Right renal cortex interstitium (tissue), 3 donors: ENCODE data around the gene ALX1. TPM values are rescaled to one million over a fixed set of nuclear protein-coding genes. Genes with fewer than 3 reads are reported as not detected.

Experiments
- DNase-seq, 3 donors: peaks; one replicate each; pipeline ENCODE4 v3.0.0-alpha.2; 2013; ENCODE audit warnings: low read depth in 3 of 3, low spot score in 2 of 3
- polyA plus RNA-seq, 3 donors: library from polyadenylated mRNA; unstranded; fragments of 120-200 nt; gene quantifications; one replicate each; pipeline ENCODE4 v1.2.1, GENCODE V29; 2013; ENCODE audit not compliant: insufficient read length in 3 of 3

ALX1 gene
- polyA plus RNA-seq: 10 to 100 TPM; 33.4 to 53.7 (median 35.3) TPM

- no peak for DNase-seq
Measured at GRCh38 chr12:85280165-85280983, at the start of gene ALX1. Gene ALX1 (plus strand): TSS chr12:85280220. CDS start chr12:85280262, 42 bp downstream.

GRCh38 chr12:85237327-85237726, 42.7 kb upstream of the ALX1 start:
- DNase-seq: no peak

DNA sequence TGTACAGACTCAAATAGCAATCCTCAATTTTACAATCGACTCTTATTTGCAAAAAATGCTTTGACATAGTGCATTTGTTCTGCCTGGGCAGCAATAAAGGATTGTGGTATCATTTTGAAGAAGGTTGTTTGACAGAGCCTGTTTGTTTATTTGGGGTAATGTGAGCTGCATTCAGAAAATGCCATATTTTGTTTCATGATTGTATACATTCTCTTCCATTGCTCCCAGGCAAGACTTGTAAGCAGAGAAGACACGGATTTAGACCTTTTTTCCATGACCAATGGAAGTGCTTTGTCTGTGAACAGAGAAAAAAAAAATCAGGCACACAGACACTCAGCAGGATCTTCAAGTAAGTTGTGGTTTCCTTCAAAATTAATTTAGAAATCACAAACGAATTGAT, 35.5 kb upstream of the ALX1 start:
- no peak for DNase-seq

DNA sequence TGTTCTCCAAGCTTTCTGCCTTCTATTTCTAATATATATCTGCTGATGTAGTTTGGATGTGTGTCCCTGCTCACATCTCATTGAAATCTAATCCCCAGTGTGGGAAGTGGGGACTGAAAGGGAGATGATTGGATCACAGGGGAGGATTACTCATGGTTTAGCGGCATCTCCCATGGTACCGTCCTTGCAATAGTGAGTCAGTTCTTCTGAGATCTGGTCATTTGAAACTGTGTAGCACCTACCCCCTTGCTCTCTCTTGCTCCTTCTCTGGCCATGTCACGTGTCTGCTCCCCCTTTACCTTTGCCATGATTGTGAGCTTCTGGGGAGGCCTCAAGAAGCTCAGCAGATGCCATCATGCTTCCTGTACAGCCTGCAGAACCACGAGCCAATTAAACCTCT, 26.2 kb upstream of the ALX1 start:
- DNase-seq: no peak

- DNase-seq: no peak
Measured at GRCh38 chr12:85257671-85258070, 22.3 kb upstream of the ALX1 start.

DNA sequence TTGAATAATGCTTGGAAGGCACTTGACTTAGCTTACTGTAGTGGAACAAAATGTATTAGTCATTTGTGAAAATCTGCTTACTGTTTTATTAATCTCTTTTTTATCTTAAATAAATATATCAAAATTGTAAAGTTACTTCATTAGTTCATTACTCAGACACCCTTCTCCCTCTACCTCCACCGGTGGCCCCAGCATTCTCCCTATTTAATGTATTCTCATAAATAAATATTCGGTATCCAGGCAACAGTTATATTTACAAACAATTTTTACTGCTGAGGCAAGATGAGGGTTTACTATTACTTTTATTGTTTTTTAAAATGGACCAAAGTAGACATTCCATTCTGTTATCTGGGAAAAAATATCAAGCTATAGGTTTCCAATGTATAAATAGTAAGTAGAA, 19.6 kb upstream of the ALX1 start:
- no peak for DNase-seq

DNA sequence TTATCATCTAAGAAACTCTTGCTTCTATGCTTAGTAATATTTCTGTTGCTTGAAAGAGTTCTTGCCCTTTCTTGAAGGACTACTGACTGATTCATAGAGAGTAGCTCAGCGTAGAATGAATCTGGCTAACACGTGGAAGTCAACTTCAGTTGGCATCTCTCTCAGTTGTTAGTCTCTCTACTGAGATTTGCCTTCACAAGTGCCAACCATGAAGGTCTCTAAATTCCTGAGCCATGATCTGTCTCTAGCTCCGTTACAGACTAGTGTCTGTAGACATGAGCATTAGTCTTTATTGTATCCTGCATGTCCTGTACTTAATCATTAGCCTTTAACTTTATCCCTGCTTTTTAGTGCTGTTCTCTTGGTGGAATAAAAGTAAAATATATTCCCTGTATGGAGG, 19.1 kb upstream of the ALX1 start:
- DNase-seq: no peak

GRCh38 chr12:85266356-85266755, 13.7 kb upstream of the ALX1 start:
- no peak for DNase-seq

GRCh38 chr12:85273381-85274314, 6.4 kb upstream of the ALX1 start:
- no peak for DNase-seq

GRCh38 chr12:85274315-85274651, 5.7 kb upstream of the ALX1 start:
- DNase-seq: no peak

DNA sequence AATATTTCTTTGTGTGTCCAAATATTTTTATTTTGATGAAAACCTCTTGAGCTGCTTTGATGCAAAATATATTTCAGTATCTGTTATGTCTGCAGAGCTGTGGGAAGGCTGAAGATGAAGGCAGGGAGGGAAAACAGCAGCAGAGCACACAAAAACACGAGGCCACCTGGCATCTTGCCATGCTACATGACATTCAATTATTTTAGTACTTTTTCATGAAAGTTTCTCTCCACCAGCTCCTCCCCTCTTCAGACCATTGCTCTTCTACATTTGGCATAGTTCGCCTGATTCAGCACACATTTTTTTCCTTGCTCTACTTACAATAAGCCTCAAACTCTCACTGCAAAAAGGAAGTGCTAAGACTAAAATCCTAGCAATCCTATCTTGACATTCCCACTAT, 4.6 kb upstream of the ALX1 start:
- no peak for DNase-seq

DNA sequence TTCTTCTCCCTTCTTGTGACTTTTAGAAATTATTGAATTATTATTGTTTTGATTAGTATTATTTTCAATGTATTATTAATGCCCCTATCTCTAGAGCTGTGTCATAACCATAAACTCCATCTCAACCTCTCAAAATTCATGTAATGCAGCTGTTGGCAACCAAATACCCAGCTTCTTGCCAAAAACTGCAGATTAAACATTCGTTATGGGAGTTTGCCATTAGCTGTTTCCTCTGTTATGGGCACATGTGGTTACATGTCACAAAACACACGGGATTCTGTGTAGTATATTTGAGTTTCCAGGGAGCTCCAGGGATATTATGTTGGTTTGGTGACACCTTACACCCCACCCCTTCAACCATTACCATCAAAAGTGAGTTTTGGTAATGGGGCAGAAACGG, 2.8 kb upstream of the ALX1 start:
- DNase-seq: no peak

DNA sequence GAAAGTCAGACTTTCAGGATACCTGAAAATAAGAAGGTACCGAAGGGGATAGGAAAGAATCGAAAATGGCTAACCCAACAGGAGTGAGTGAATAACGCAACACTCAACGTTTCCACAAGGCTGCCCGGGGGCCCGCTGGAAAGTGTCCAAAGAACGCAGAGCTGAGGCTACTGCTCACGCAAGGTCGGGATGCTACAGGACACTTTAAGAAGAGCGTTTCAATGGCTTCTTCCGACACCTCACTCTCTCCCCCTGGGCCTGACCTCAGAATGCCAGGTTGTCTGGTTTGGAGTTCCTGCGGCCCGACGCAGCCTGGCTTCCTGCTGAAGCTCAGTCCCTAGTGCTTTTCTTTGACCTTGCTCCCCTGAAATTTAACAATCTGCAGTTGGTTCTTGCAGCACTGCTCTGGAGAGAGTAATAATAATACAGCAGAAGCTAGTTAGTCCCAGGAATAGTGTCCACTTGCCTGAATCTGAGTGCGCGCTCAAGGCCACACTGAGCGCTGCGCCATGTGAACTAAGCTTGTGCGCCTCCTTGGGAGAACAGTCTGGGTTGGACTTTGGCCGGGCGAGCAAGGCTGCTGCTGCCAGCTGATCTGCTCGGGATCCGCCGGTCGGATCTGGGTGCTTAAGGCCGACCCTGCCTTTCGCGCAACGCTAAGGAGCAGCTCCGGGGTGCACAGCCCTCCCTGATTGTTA, 2.0 kb upstream of the ALX1 start:
- DNase-seq: no peak

GRCh38 chr12:85278598-85279448, 1.2 kb upstream of the ALX1 start:
- no peak for DNase-seq

DNA sequence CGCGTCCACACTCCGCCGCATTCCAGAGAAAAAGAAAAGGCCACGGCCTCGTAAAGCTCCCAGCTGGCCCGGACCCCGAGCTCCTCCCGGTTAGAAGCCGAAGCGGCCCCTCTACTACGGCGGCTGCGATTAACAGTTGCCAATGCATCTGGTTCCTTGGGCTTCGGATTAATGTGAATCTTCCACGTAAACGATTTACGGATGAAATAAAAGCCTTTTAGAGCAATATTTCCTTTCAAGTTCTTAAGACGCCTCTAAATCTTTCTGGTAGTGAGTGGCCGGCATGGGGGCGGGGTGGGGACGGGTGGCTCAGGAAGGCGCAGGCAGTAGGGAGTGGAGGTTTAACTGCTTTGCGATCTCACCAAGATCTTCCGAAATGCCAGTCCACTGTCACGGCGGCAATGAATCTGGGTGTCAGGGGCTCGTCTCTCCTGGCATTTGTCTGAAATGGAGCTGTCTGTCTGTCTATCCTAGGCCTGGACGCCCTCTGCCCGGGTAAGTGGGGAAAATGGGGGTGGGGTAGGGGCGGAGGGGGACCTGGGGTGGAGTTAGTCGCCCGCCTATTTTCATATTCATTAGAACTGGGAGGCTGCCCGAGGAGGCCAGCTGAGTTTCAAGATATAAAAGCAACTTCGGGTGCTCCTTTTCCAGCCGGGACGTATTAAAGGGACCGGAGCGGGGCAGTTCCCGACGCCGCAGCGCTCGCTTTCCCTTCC, 413 bp upstream of the ALX1 start:
- DNase-seq: no peak

- no peak for DNase-seq
Measured at GRCh38 chr12:85280984-85281630, 1.1 kb downstream of the ALX1 start.

DNA sequence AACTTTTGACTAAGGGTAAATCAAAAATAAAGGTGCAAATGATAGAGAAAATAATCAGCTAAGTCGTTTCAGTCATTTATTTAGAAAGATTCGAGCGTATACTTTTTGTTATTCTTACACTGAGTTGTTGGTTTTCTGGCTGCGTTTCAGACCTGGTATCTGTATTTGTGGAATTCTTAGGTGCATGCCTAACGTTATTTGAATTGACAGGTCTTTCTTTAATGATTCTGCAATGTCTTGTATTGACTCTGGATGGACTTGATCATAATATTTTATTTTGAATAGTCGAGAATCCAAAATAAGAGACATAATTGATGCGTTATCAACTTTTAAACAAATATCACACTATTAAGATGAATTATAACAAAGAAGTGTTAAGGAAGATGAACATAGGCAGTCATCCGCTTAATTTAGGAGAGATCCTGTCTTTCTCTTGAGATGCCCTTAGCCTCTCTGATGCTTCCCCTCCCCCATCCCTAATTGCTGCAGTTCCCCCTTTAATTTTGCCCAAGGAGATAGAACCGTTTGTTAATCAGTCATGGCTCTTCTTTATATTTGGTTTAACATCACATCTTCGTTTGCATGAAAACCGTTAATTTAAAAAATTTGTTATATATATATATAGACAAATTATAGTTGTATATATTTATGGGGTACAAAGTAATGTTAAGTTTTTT, 1.8 kb downstream of the ALX1 start:
- no peak for DNase-seq

- DNase-seq: no peak
Measured at GRCh38 chr12:85283560-85283959, 3.5 kb downstream of the ALX1 start.

DNA sequence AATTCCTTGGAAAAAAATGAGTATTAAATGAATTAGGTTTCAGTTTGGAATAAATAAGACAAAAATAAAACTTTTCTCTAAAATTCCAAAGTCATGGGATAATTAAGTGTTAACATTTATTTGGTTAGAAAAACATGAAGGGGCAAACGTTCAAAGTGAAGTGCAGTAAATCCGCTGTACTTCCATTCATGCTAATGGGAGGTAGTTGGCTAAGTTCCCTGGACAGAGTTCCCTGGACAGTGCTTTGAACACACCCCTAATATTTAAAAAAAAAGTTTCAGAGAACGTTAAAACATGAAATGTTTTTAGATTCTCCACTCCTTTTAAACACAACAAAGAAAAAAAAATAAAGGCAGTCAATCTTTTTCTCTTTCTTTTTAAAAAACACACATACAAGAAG, 16.3 kb downstream of the ALX1 start:
- no peak for DNase-seq
